GM18517 (cell line): ENCODE measurements around the gene LAMA4.
"Not testable (repeated sequence)": the region's sequence is repeated elsewhere in the genome, so short reads cannot be mapped to it uniquely, and the experiment has no call there.

Source experiments
- ATAC-seq: cut with Tn5 transposase; IDR thresholded peaks from one replicate; pipeline ENCODE4 v1.9.1; 2021; ENCODE audit warnings: mild to moderate bottlenecking, moderate library complexity; ENCODE audit not compliant: unreplicated experiment

LAMA4 gene

GRCh38 chr6:112215488-112216284 is 38.7 kb downstream of the LAMA4 start:
- ATAC-seq = no peak

- ATAC-seq = no peak
Measured at GRCh38 chr6:112214739-112215269, 39.6 kb downstream of the LAMA4 start.

GRCh38 chr6:112210852-112211251 is 43.5 kb downstream of the LAMA4 start:
- ATAC-seq = no peak

GRCh38 chr6:112209131-112209530 is 45.2 kb downstream of the LAMA4 start:
- ATAC-seq = no peak

- no peak for ATAC-seq
Measured at GRCh38 chr6:112207776-112208175, 46.6 kb downstream of the LAMA4 start.

GRCh38 chr6:112207131-112207530 is 47.2 kb downstream of the LAMA4 start:
- no peak for ATAC-seq

- no peak for ATAC-seq
Measured at GRCh38 chr6:112206110-112206458, 48.3 kb downstream of the LAMA4 start.

GRCh38 chr6:112205427-112206109 is 48.8 kb downstream of the LAMA4 start:
- no peak for ATAC-seq

GRCh38 chr6:112204350-112204706 is 50.0 kb downstream of the LAMA4 start:
- ATAC-seq = no peak

GRCh38 chr6:112203577-112204349 is 50.6 kb downstream of the LAMA4 start:
- no peak for ATAC-seq

- ATAC-seq = peak; percentile 67
Measured at GRCh38 chr6:112202639-112203341, 51.6 kb downstream of the LAMA4 start.

GRCh38 chr6:112200185-112200914 is 54.0 kb downstream of the LAMA4 start:
- ATAC-seq = not testable (repeated sequence)

- no peak for ATAC-seq
Measured at GRCh38 chr6:112199001-112199403, 55.4 kb downstream of the LAMA4 start.

- no peak for ATAC-seq
Measured at GRCh38 chr6:112198582-112198981, 55.8 kb downstream of the LAMA4 start.

- ATAC-seq = no peak
Measured at GRCh38 chr6:112197636-112198035, 56.7 kb downstream of the LAMA4 start.

- ATAC-seq = no peak
Measured at GRCh38 chr6:112196306-112196705, 58.1 kb downstream of the LAMA4 start.

- no peak for ATAC-seq
Measured at GRCh38 chr6:112195166-112195565, 59.2 kb downstream of the LAMA4 start.

- ATAC-seq = no peak
Measured at GRCh38 chr6:112194511-112194910, 59.9 kb downstream of the LAMA4 start.

- no peak for ATAC-seq
Measured at GRCh38 chr6:112193535-112194051, 60.8 kb downstream of the LAMA4 start.

- ATAC-seq = no peak
Measured at GRCh38 chr6:112193117-112193516, 61.2 kb downstream of the LAMA4 start.
